Endothelial cell of umbilical vein (primary cell): ENCODE measurements around the gene RNASET2. TPM values are rescaled to one million over a fixed set of nuclear protein-coding genes. Genes with fewer than 3 reads are reported as not detected.

Source experiments
- BruUV-seq: library from RNA; stranded (reverse); fragments of 400-500 nt; replicated peaks from 2 replicates; lab custom pipeline; 2021; lab: Mats Ljungman, UMichigan
- CTCF ChIA-PET: fragments of 300-600, 350-600 bp; sonication (Branson Sonifier 250); formaldehyde crosslinking; loops from one replicate; lab custom pipeline; 2021; ENCODE audit warnings: antibody characterized with exemption, inconsistent platforms; lab: Charles Lee
- POLR2A ChIA-PET: fragments of 300-600, 350-600 bp; sonication (Branson Sonifier 250); formaldehyde crosslinking; loops from one replicate; lab custom pipeline; 2021; ENCODE audit warnings: antibody characterized with exemption, inconsistent platforms; lab: Charles Lee
- DNase-seq: peaks from one replicate; pipeline ENCODE4 v3.0.0-alpha.2; 2011; ENCODE audit warnings: low read depth, low spot score
- FAIRE-seq: peaks from 2 replicates; lab custom pipeline; 2011; peaks lifted over from hg19 to GRCh38; lab: Jason Lieb, UNC
- H2AFZ ChIP-seq: 2 replicates; pipeline ENCODE4 v1.6.0; 2012; ENCODE audit warnings: low read depth, low read length, control low read depth, inconsistent platforms
- H3K27ac ChIP-seq: 2 replicates; pipeline ENCODE4 v1.5.1; 2011; ENCODE audit warnings: low read depth, mild to moderate bottlenecking, control low read depth, low read length, moderate library complexity; ENCODE audit not compliant: insufficient read depth
- H3K27me3 ChIP-seq, 2 experiments: 2 replicates each; pipeline versions ENCODE4 v1.6.0 to v1.6.1; 2011; ENCODE audit warnings: low read length in 2 of 2, mixed read lengths in 1 of 2; ENCODE audit not compliant: control insufficient read depth in 2 of 2, insufficient read depth in 2 of 2
- H3K36me3 ChIP-seq, 2 experiments: 2 replicates in 1 of 2; 3 replicates in 1 of 2; pipeline ENCODE4 v1.5.1; 2011; ENCODE audit warnings: low read length in 2 of 2, mild to moderate bottlenecking in 1 of 2, moderate library complexity in 1 of 2; ENCODE audit not compliant: control insufficient read depth in 2 of 2, insufficient read depth in 2 of 2; ENCODE audit errors: extremely low read depth in 1 of 2
- H3K4me1 ChIP-seq: 3 replicates; pipeline ENCODE4 v1.5.1; 2011; ENCODE audit warnings: mild to moderate bottlenecking, low read length; ENCODE audit not compliant: control insufficient read depth, insufficient read depth; ENCODE audit errors: extremely low read depth
- H3K4me2 ChIP-seq: 2 replicates; pipeline ENCODE4 v1.6.1; 2011; ENCODE audit warnings: low read length, control low read depth, mixed read lengths; ENCODE audit not compliant: insufficient read depth
- H3K4me3 ChIP-seq, 3 experiments: fragments of 200-600 bp in 1 of 3; sonication (generic), shearing (Covaris generic) in 1 of 3; replicated peaks in 1 of 3; 2 replicates each; pipeline ENCODE4 v1.5.1; 2011 to 2016; ENCODE audit warnings: control low read depth in 3 of 3, low read length in 3 of 3, mild to moderate bottlenecking in 2 of 3, inconsistent platforms in 1 of 3, low read depth in 1 of 3, moderate library complexity in 1 of 3; ENCODE audit not compliant: insufficient read depth in 1 of 3
- H3K79me2 ChIP-seq: 2 replicates; pipeline ENCODE4 v1.6.0; 2012; ENCODE audit warnings: low read length, inconsistent platforms; ENCODE audit not compliant: control insufficient read depth, insufficient read depth
- H3K9ac ChIP-seq: replicated peaks from 2 replicates; pipeline ENCODE3; 2011; ENCODE audit warnings: low read length, control low read depth; ENCODE audit not compliant: insufficient read depth; ENCODE audit errors: extremely low read depth
- H3K9me1 ChIP-seq: replicated peaks from 3 replicates; pipeline ENCODE4 v1.6.0; 2011; ENCODE audit warnings: mild to moderate bottlenecking, low read length; ENCODE audit not compliant: control insufficient read depth, insufficient read depth; ENCODE audit errors: extremely low read depth
- H3K9me3 ChIP-seq: replicated peaks from 2 replicates; pipeline ENCODE4 v1.5.1; 2012; ENCODE audit warnings: low read length, inconsistent platforms; ENCODE audit not compliant: control insufficient read depth, insufficient read depth
- H4K20me1 ChIP-seq: replicated peaks from 2 replicates; pipeline ENCODE3; 2011; ENCODE audit warnings: mild to moderate bottlenecking, low read length; ENCODE audit not compliant: control insufficient read depth, insufficient read depth; ENCODE audit errors: extremely low read depth
- EZH2 ChIP-seq: IDR thresholded peaks from 2 replicates; pipeline ENCODE4 v1.6.1; 2012; ENCODE audit warnings: borderline replicate concordance, low read depth, mild to moderate bottlenecking, moderate library complexity, low read length, inconsistent platforms; ENCODE audit not compliant: severe bottlenecking
- FOS ChIP-seq: IDR thresholded peaks from 2 replicates; pipeline ENCODE4 v1.6.1; 2011; ENCODE audit warnings: mild to moderate bottlenecking, low read length, moderate library complexity, borderline replicate concordance; ENCODE audit not compliant: insufficient read depth
- GATA2 ChIP-seq: IDR thresholded peaks from 2 replicates; pipeline ENCODE4 v1.7.0; 2011; ENCODE audit warnings: low read depth, mild to moderate bottlenecking, moderate library complexity, mixed read lengths, low read length; ENCODE audit not compliant: insufficient read length, insufficient read depth
- JUN ChIP-seq: IDR thresholded peaks from 2 replicates; pipeline ENCODE4 v1.6.1; 2011; ENCODE audit warnings: borderline replicate concordance, low read depth; ENCODE audit not compliant: insufficient read length, insufficient read depth
- MYC ChIP-seq: IDR thresholded peaks from one replicate; pipeline ENCODE4 v1.6.1; 2011; ENCODE audit warnings: mild to moderate bottlenecking, low read depth, low read length
- POLR2A ChIP-seq: IDR thresholded peaks from 2 replicates; pipeline ENCODE4 v1.6.1; 2012; ENCODE audit warnings: low read depth, mild to moderate bottlenecking, control low read depth, low read length
- POLR2AphosphoS5 ChIP-seq: IDR thresholded peaks from 2 replicates; pipeline ENCODE4 v1.6.1; 2012; ENCODE audit warnings: low read depth, mild to moderate bottlenecking, control low read depth, low read length, moderate library complexity; ENCODE audit not compliant: insufficient read depth
- dilution Hi-C: fragments of 300-500 bp; cut with MboI; formaldehyde crosslinking; loops from one replicate; pipeline ENCODE4 v1.15.0; 2019; ENCODE audit warnings: low sequenced_read_pairs; ENCODE audit not compliant: extremely low pct_ligation_motif_present
- intact Hi-C: fragments of 100-400 bp; cut with micrococcal nuclease; formaldehyde crosslinking; loops from one replicate; pipeline ENCODE4 v1.10.0; 2022
- polyA plus RNA-seq, 4 experiments: library from polyadenylated mRNA; depleted of rRNA in 3 of 4; stranded (reverse) in 3 of 4; unstranded in 1 of 4; fragments of >200 nt; gene quantifications; 2 replicates each; pipeline versions ENCODE4 v1.2.1 to v1.2.3, GENCODE V29; 2011 to 2012; ENCODE audit warnings: missing spikeins in 1 of 4
- total RNA-seq: library from RNA; stranded (reverse); gene quantifications from 2 replicates; pipeline ENCODE4 v1.2.3, GENCODE V29; 2021
- TF ChIP-seq, protein P1 (sequence below): IDR thresholded peaks from 2 replicates; pipeline ENCODE4 v1.6.1; 2011; ENCODE audit not compliant: insufficient read depth, insufficient read length
- TF ChIP-seq, protein P2 (sequence below), 2 donors: IDR thresholded peaks; 1 replicate in 1 of 2; 2 replicates in 1 of 2; pipeline ENCODE4 v1.5.1; 2011; ENCODE audit warnings: low read length in 2 of 2, mild to moderate bottlenecking in 2 of 2, moderate library complexity in 2 of 2, control low read depth in 1 of 2, inconsistent platforms in 1 of 2, low read depth in 1 of 2; ENCODE audit not compliant: insufficient read depth in 1 of 2; ENCODE audit errors: extremely low read depth in 1 of 2

RNASET2 gene
- total and polyA plus RNA-seq, 2 donors (not counting 3 experiments of a cell fraction or from before 2014, with no cell fraction given) = 10.7 to 11.4 TPM

DNA sequence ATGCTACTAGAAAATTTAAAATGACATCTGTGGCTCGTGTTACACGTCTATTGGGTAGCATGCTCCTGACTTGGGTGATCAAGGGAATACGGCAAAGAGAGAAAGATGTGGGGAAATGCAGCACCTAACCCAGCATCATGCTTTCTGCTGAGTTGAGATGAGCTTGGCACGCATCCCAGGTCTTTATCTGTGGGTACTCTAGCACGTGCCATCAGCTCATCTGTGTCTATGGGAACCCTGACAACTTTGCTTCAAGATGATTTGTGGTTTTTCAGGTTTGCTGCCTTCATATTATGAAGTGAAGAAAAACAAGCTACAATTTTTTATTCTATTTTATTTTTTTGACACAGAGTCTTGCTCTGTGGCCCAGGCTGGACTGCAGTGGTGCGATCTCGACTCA is 21.0 kb downstream of the RNASET2 start:
- Histone ChIP-seq H3K4me1 (no peaks in the 10 kb centered on the region), H2AFZ (no peak overlapping the region), H3K79me2 (no peaks in the 10 kb centered on the region), H3K4me3 (no peak overlapping the region), H3K27me3 (no peaks in the 10 kb centered on the region), H3K36me3 (no peaks in the 10 kb centered on the region), H3K27ac (no peak overlapping the region), H3K9ac (no peak overlapping the region), H3K4me2 (no peak overlapping the region), H4K20me1 (no peaks in the 10 kb centered on the region), H3K9me3 (no peaks in the 10 kb centered on the region), H3K9me1 (no peaks in the 10 kb centered on the region)
- ChIA-PET CTCF (interaction anchor here (1.0 kb wide), 1 partner anchor 16 kb away, joined by 4 read pairs; no protein-coding TSS in a partner anchor), POLR2A (no interaction called here)
- DNase-seq (no peak), FAIRE-seq (no peak)
- dilution Hi-C loops = no loop called here
- intact Hi-C loops = no loop called here
- TF ChIP-seq MYC (no peak), GATA2 (no peak), POLR2A (no peak), FOS (no peak), EZH2 (no peak), POLR2AphosphoS5 (no peak), JUN (no peak)
- TF ChIP-seq, protein P1, sequence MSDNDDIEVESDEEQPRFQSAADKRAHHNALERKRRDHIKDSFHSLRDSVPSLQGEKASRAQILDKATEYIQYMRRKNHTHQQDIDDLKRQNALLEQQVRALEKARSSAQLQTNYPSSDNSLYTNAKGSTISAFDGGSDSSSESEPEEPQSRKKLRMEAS = no peak
- TF ChIP-seq, protein P2, sequence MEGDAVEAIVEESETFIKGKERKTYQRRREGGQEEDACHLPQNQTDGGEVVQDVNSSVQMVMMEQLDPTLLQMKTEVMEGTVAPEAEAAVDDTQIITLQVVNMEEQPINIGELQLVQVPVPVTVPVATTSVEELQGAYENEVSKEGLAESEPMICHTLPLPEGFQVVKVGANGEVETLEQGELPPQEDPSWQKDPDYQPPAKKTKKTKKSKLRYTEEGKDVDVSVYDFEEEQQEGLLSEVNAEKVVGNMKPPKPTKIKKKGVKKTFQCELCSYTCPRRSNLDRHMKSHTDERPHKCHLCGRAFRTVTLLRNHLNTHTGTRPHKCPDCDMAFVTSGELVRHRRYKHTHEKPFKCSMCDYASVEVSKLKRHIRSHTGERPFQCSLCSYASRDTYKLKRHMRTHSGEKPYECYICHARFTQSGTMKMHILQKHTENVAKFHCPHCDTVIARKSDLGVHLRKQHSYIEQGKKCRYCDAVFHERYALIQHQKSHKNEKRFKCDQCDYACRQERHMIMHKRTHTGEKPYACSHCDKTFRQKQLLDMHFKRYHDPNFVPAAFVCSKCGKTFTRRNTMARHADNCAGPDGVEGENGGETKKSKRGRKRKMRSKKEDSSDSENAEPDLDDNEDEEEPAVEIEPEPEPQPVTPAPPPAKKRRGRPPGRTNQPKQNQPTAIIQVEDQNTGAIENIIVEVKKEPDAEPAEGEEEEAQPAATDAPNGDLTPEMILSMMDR (IDR thresholded peaks at IDR 0.05; ENCODE audit: extremely low read depth in 1 of 2, insufficient read depth in 1 of 2, low read depth in 1 of 2, low read length in 2 of 2) = no peak
- no TSS peak for BruUV-seq
